Upper lobe of right lung (tissue), 1 donor: ENCODE measurements around the gene CAPNS2. TPM values are rescaled to one million over a fixed set of nuclear protein-coding genes. Genes with fewer than 3 reads are reported as not detected.
A peak's percentile ranks its signal among the peaks of the same experiment; 100 is the strongest.

ENCODE experiments used
- ATAC-seq: fragments of 200-7000 bp; cut with Tn5 transposase; one replicate; pipeline ENCODE4 v1.9.1; 2020; ENCODE audit warnings: mild to moderate bottlenecking, moderate library complexity
- DNase-seq: peaks from one replicate; pipeline ENCODE4 v3.0.0-alpha.2; 2020
- H3K27ac ChIP-seq: fragments of 200-600 bp; one replicate; pipeline ENCODE4 v1.8.0; 2022
- H3K27me3 ChIP-seq: fragments of 200-600 bp; one replicate; pipeline ENCODE4 v1.8.0; 2022; ENCODE audit warnings: mild to moderate bottlenecking
- H3K36me3 ChIP-seq: fragments of 200-600 bp; one replicate; pipeline ENCODE4 v1.8.0; 2022
- H3K4me1 ChIP-seq: fragments of 200-600 bp; one replicate; pipeline ENCODE4 v1.8.0; 2022
- H3K4me3 ChIP-seq: fragments of 200-600 bp; one replicate; pipeline ENCODE4 v1.8.0; 2022; ENCODE audit warnings: mild to moderate bottlenecking
- H3K9me3 ChIP-seq: fragments of 200-600 bp; one replicate; pipeline ENCODE4 v1.8.0; 2022
- intact Hi-C: fragments of 100-400 bp; cut with DNase I; formaldehyde crosslinking; loops from one replicate; pipeline ENCODE4 v1.11.0; 2022
- total RNA-seq: library from RNA; stranded (reverse); fragmentation: NEBNext Ultra II Directional; extraction: Animal tissue kit (Norgen Biotek cat#: 25700); gene quantifications from one replicate; pipeline ENCODE4 v1.2.1, GENCODE V29; 2021
- TF ChIP-seq, protein P1 (sequence below): fragments of 200-600 bp; IDR thresholded peaks from one replicate; pipeline ENCODE4 v1.8.0; 2022; ENCODE audit warnings: antibody characterized with exemption
- donor health status: DM: no; HTN: yes; CAD: no; lungs with severe emphysema.

Gene CAPNS2
- total RNA-seq, 1 donor from 2014 or later: 0.67 TPM

DNA sequence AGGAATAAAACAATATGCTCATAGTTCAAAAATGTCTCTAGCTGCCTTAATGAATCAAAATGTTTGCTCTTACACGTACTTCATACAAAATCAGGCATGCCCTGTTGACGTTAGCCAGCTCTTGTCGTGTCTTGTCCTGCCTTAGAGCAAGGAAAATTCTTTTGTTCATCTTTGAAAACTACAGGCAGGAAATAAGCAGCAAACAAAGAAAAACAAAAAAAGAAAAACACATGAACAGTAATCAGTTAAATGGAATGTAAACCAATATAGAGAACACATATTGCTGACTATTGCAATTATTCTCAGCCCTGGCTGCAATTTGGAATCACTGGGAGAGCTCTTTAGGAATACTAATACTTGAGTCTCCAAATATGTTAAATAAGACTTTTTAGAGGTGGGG is 1.7 kb downstream of the CAPNS2 start:
- no peak for DNase-seq
- H3K4me1 ChIP-seq: peaks cover 16% of the 10 kb centered on the region
- intact Hi-C loops: no loop called here
- no peaks in the 10 kb centered on the region for H3K36me3 ChIP-seq
- no peak overlapping the region for H3K4me3 ChIP-seq
- TF ChIP-seq, protein P1, sequence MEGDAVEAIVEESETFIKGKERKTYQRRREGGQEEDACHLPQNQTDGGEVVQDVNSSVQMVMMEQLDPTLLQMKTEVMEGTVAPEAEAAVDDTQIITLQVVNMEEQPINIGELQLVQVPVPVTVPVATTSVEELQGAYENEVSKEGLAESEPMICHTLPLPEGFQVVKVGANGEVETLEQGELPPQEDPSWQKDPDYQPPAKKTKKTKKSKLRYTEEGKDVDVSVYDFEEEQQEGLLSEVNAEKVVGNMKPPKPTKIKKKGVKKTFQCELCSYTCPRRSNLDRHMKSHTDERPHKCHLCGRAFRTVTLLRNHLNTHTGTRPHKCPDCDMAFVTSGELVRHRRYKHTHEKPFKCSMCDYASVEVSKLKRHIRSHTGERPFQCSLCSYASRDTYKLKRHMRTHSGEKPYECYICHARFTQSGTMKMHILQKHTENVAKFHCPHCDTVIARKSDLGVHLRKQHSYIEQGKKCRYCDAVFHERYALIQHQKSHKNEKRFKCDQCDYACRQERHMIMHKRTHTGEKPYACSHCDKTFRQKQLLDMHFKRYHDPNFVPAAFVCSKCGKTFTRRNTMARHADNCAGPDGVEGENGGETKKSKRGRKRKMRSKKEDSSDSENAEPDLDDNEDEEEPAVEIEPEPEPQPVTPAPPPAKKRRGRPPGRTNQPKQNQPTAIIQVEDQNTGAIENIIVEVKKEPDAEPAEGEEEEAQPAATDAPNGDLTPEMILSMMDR: no peak
- no peak overlapping the region for H3K27ac ChIP-seq
- ATAC-seq: no peak
- H3K9me3 ChIP-seq: no peaks in the 10 kb centered on the region
- H3K27me3 ChIP-seq: no peaks in the 10 kb centered on the region

GRCh38 chr16:55569025-55569424 is 2.5 kb downstream of the CAPNS2 start:
- Histone ChIP-seq H3K27me3 (no peaks in the 10 kb centered on the region), H3K4me3 (no peak overlapping the region), H3K9me3 (no peaks in the 10 kb centered on the region), H3K27ac (no peak overlapping the region), H3K36me3 (no peaks in the 10 kb centered on the region), H3K4me1 (peaks cover 16% of the 10 kb centered on the region)
- intact Hi-C loops: no loop called here
- no peak for DNase-seq
- TF ChIP-seq, protein P1: no peak
- peak; percentile 55 for ATAC-seq

- intact Hi-C loops: no loop called here
- TF ChIP-seq, protein P1: no peak
- Histone ChIP-seq H3K4me3 (no peak overlapping the region), H3K36me3 (no peaks in the 10 kb centered on the region), H3K4me1 (peaks cover 16% of the 10 kb centered on the region), H3K9me3 (no peaks in the 10 kb centered on the region), H3K27ac (no peak overlapping the region), H3K27me3 (no peaks in the 10 kb centered on the region)
- DNase-seq: no peak
- no peak for ATAC-seq
These were observed 3.7 kb downstream of the CAPNS2 start for GRCh38 chr16:55570159-55570558.

DNA sequence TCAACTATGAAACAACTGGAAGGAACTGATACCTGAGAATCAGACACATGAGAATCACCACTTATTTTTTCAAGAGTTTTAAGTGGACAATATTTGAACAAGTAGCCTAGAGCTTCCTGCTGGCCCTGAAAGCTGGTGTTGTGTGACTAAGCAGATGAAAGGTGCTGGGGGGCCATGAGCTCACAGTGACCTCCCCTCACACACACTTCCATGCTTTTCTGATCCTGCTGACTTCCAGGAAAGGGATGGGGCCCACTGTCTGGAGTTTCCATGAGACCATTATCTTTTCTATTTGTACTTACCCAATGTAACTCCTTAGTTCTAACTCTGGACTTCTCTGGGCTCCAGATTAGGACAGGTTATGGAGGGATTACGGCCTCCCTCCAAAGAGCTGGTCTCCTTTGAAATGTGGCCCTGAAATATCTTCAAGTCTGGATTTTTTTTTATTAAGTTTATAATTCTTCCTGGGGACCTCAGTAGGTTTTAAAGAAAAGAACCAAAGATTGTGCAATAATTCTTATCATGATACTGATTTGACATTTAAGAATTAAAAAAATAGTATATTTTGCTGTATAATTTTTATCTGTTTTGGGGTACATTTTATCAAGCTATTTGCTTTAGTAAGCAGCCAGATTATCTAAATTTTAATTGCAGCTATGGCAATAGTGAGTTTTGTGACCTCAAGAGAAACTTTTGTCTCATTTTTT is 4.9 kb downstream of the CAPNS2 start:
- Histone ChIP-seq H3K9me3 (no peaks in the 10 kb centered on the region), H3K4me3 (no peak overlapping the region), H3K27ac (no peak overlapping the region), H3K36me3 (no peaks in the 10 kb centered on the region), H3K27me3 (no peaks in the 10 kb centered on the region), H3K4me1 (peaks cover 16% of the 10 kb centered on the region)
- intact Hi-C loops: no loop called here
- DNase-seq (no peak), ATAC-seq (no peak)
- TF ChIP-seq, protein P1: no peak

GRCh38 chr16:55572439-55572838 is 6.0 kb downstream of the CAPNS2 start:
- TF ChIP-seq, protein P1: no peak
- no peaks in the 10 kb centered on the region for H3K36me3 ChIP-seq
- H3K9me3 ChIP-seq: no peaks in the 10 kb centered on the region
- H3K4me3 ChIP-seq: no peak overlapping the region
- no peak overlapping the region for H3K27ac ChIP-seq
- no peaks in the 10 kb centered on the region for H3K27me3 ChIP-seq
- ATAC-seq (no peak), DNase-seq (no peak)
- intact Hi-C loops: no loop called here
- peaks cover 12% of the 10 kb centered on the region for H3K4me1 ChIP-seq

DNA sequence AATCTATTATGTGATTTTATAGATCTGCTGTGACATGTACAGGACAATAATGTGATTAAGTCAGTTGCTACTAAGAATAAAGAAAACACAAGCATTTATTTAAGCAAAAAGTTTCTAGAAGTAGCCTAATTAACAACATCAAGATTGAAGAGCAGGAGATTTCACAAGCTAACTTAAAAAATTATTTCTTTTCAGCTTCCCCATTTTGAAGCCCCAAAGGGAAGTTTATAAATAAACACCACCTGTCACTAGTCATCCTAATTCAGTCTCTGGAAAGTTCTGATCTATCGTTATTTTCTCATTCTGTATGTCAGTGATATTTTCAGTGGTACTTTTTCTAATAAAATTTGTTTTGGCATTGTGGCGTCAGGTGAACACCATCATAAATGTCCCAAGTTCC is 8.3 kb downstream of the CAPNS2 start:
- intact Hi-C loops: no loop called here

More for the DNA sequence above, 8.3 kb downstream of the CAPNS2 start:
- ATAC-seq (no peak), DNase-seq (no peak)
- peaks cover 15% of the 10 kb centered on the region for H3K36me3 ChIP-seq
- no peak overlapping the region for H3K4me3 ChIP-seq
- no peaks in the 10 kb centered on the region for H3K9me3 ChIP-seq
- H3K27ac ChIP-seq: no peak overlapping the region
- no peaks in the 10 kb centered on the region for H3K4me1 ChIP-seq
- TF ChIP-seq, protein P1: no peak
- no peaks in the 10 kb centered on the region for H3K27me3 ChIP-seq
